HL-60 (cell line): Measurements from ENCODE around the gene TPMT.

Experiments
- DNase-seq, 2 experiments: peaks; one replicate each; pipeline ENCODE4 v3.0.0-alpha.2; 2010 to 2020; ENCODE audit warnings: low read depth in 1 of 2, low spot score in 1 of 2
- H3K27ac ChIP-seq: fragments of 250-450 bp; sonication (Bioruptor Pico); replicated peaks from 2 replicates; pipeline ENCODE4 v1.5.1; 2020; ENCODE audit warnings: mild to moderate bottlenecking, moderate library complexity
- H3K27me3 ChIP-seq: fragments of 250-450 bp; sonication (Bioruptor Pico); 2 replicates; pipeline ENCODE4 v1.5.1; 2021; ENCODE audit warnings: mild to moderate bottlenecking, moderate library complexity; ENCODE audit not compliant: insufficient read depth, poor library complexity, severe bottlenecking
- H3K4me3 ChIP-seq: replicated peaks from 2 replicates; pipeline ENCODE4 v1.5.1; 2011; ENCODE audit warnings: mild to moderate bottlenecking, control low read depth, low read length; ENCODE audit not compliant: insufficient read depth
- CTCF ChIP-seq: IDR thresholded peaks from one replicate; pipeline ENCODE4 v1.5.1; 2011; ENCODE audit warnings: low read length, control low read depth, inconsistent platforms; ENCODE audit not compliant: insufficient read depth
- GABPA ChIP-seq: IDR thresholded peaks from 2 replicates; pipeline ENCODE4 v1.6.1; 2012; ENCODE audit warnings: low read depth
- POLR2AphosphoS5 ChIP-seq: IDR thresholded peaks from 2 replicates; pipeline ENCODE4 v1.6.1; 2012; ENCODE audit warnings: low read depth
- REST ChIP-seq: IDR thresholded peaks from 2 replicates; pipeline ENCODE4 v1.6.1; 2012; ENCODE audit warnings: low read depth; ENCODE audit not compliant: insufficient replicate concordance
- SPI1 ChIP-seq: IDR thresholded peaks from 2 replicates; pipeline ENCODE4 v1.6.1; 2012; ENCODE audit warnings: low read depth, mild to moderate bottlenecking, borderline replicate concordance

Gene TPMT

GRCh38 chr6:18096423-18096822 is 58.5 kb downstream of the TPMT start:
- TF ChIP-seq SPI1 (no peak), GABPA (no peak), POLR2AphosphoS5 (no peak), CTCF (no peak), REST (no peak)
- Histone ChIP-seq H3K4me3 (no peak overlapping the region), H3K27ac (no peak overlapping the region), H3K27me3 (no peaks in the 10 kb centered on the region)
- no peak for DNase-seq

GRCh38 chr6:18091382-18091781 is 63.5 kb downstream of the TPMT start:
- Histone ChIP-seq H3K4me3 (no peak overlapping the region), H3K27me3 (no peaks in the 10 kb centered on the region), H3K27ac (no peak overlapping the region)
- TF ChIP-seq CTCF, result no peak
- TF ChIP-seq GABPA, result no peak
- TF ChIP-seq SPI1, result no peak
- no peak for TF ChIP-seq POLR2AphosphoS5
- no peak for TF ChIP-seq REST
- DNase-seq, result no peak

- no peak overlapping the region for H3K27ac ChIP-seq
- DNase-seq, result no peak
- no peak overlapping the region for H3K4me3 ChIP-seq
- TF ChIP-seq CTCF (no peak), SPI1 (no peak), POLR2AphosphoS5 (no peak), REST (no peak), GABPA (no peak)
- no peaks in the 10 kb centered on the region for H3K27me3 ChIP-seq
These were observed 64.5 kb downstream of the TPMT start for GRCh38 chr6:18090349-18090786.
